GDM1 (cell line): ENCODE measurements around the gene ETFRF1.
A peak's percentile ranks its signal among the peaks of the same experiment; 100 is the strongest.

ENCODE experiments used
- DNase-seq: peaks from one replicate; lab custom pipeline; 2025; lab: John Stamatoyannopoulos, UW

ETFRF1 gene

GRCh38 chr12:25195056-25195971, at the start of gene ETFRF1, which contains the start of gene DNAI7:
Gene ETFRF1 (plus strand): TSS chr12:25195237. CDS start chr12:25203957, 8,720 bp downstream.
Gene DNAI7 (minus strand): TSS chr12:25195160. CDS start chr12:25195078, 82 bp downstream.
- DNase-seq = peak; percentile 88

GRCh38 chr12:25146686-25147085, 48.4 kb upstream of the ETFRF1 start:
- no peak for DNase-seq

GRCh38 chr12:25151476-25151875, 43.6 kb upstream of the ETFRF1 start:
- no peak for DNase-seq

- DNase-seq = no peak
Measured at GRCh38 chr12:25152055-25152454, 43.0 kb upstream of the ETFRF1 start.

- no peak for DNase-seq
Measured at GRCh38 chr12:25155022-25155576, 39.9 kb upstream of the ETFRF1 start.

GRCh38 chr12:25156061-25156460, 39.0 kb upstream of the ETFRF1 start:
- no peak for DNase-seq

- DNase-seq = no peak
Measured at GRCh38 chr12:25162866-25163265, 32.2 kb upstream of the ETFRF1 start.

- DNase-seq = no peak
Measured at GRCh38 chr12:25182765-25183164, 12.3 kb upstream of the ETFRF1 start.

- no peak for DNase-seq
Measured at GRCh38 chr12:25184132-25184531, 10.9 kb upstream of the ETFRF1 start.

GRCh38 chr12:25186038-25186787, 8.8 kb upstream of the ETFRF1 start:
- no peak for DNase-seq

GRCh38 chr12:25186788-25187402, 8.1 kb upstream of the ETFRF1 start:
- DNase-seq = no peak

- no peak for DNase-seq
Measured at GRCh38 chr12:25187781-25188180, 7.3 kb upstream of the ETFRF1 start.

GRCh38 chr12:25189656-25190055, 5.4 kb upstream of the ETFRF1 start:
- no peak for DNase-seq

- DNase-seq = no peak
Measured at GRCh38 chr12:25190793-25191192, 4.2 kb upstream of the ETFRF1 start.

- no peak for DNase-seq
Measured at GRCh38 chr12:25194214-25194613, 823 bp upstream of the ETFRF1 start.

- DNase-seq = no peak
Measured at GRCh38 chr12:25194722-25195055, 348 bp upstream of the ETFRF1 start.

GRCh38 chr12:25197608-25198007, 2.6 kb downstream of the ETFRF1 start:
- no peak for DNase-seq

GRCh38 chr12:25200703-25201102, 5.7 kb downstream of the ETFRF1 start:
- no peak for DNase-seq

GRCh38 chr12:25202137-25202536, 7.1 kb downstream of the ETFRF1 start:
- DNase-seq = no peak

- DNase-seq = no peak
Measured at GRCh38 chr12:25207411-25207810, 12.4 kb downstream of the ETFRF1 start.

- DNase-seq = no peak
Measured at GRCh38 chr12:25207846-25208245, 12.8 kb downstream of the ETFRF1 start.

- no peak for DNase-seq
Measured at GRCh38 chr12:25208554-25208953, 13.5 kb downstream of the ETFRF1 start.
